ENCODE results near the gene SLC17A1.
A peak's percentile ranks its signal among the peaks of the same experiment; 100 is the strongest.
"Not testable (repeated sequence)": the region's sequence is repeated elsewhere in the genome, so short reads cannot be mapped to it uniquely, and the experiment has no call there.

The SLC17A1 gene

GRCh38 chr6:25756382-25757363 is 75.2 kb downstream of the SLC17A1 start:
- peak; percentile 54 for DNase-seq

- DNase-seq: no peak
Measured at GRCh38 chr6:25755483-25755882, 76.4 kb downstream of the SLC17A1 start.

- DNase-seq: no peak
Measured at GRCh38 chr6:25754535-25754934, 77.3 kb downstream of the SLC17A1 start, which contains the start of gene SLC17A4. Gene SLC17A4, plus strand, starts transcription at chr6:25754742. Its CDS starts 7,221 bp downstream, at chr6:25761963.

GRCh38 chr6:25753079-25753478 is 78.8 kb downstream of the SLC17A1 start:
- DNase-seq: no peak

- no peak for DNase-seq
Measured at GRCh38 chr6:25750906-25751305, 80.9 kb downstream of the SLC17A1 start.

GRCh38 chr6:25749837-25750236 is 82.0 kb downstream of the SLC17A1 start:
- DNase-seq: peak; percentile 75

- not testable (repeated sequence) for DNase-seq
Measured at GRCh38 chr6:25748601-25749517, 83.0 kb downstream of the SLC17A1 start.

- DNase-seq: no peak
Measured at GRCh38 chr6:25748049-25748448, 83.8 kb downstream of the SLC17A1 start.

- no peak for DNase-seq
Measured at GRCh38 chr6:25747477-25747876, 84.4 kb downstream of the SLC17A1 start.

GRCh38 chr6:25746968-25747367 is 84.9 kb downstream of the SLC17A1 start:
- DNase-seq: no peak

GRCh38 chr6:25745836-25746235 is 86.0 kb downstream of the SLC17A1 start:
- no peak for DNase-seq

GRCh38 chr6:25743868-25744267 is 88.0 kb downstream of the SLC17A1 start:
- no peak for DNase-seq

- DNase-seq: no peak
Measured at GRCh38 chr6:25735261-25735660, 96.6 kb downstream of the SLC17A1 start.

Data from hematopoietic multipotent progenitor cell treated with erythropoietin and hydrocortisone succinate and interleukin-3 and kit ligand, for 6 days (in vitro differentiated cells).